Keratinocyte (primary cell): ENCODE measurements around the gene RMDN3. TPM values are rescaled to one million over a fixed set of nuclear protein-coding genes. Genes with fewer than 3 reads are reported as not detected.

Experiments used
- DNase-seq: peaks from one replicate; pipeline ENCODE4 v3.0.0-alpha.2; 2011; ENCODE audit warnings: low read depth, missing footprints, low spot score
- FAIRE-seq: peaks from 2 replicates; lab custom pipeline; 2011; peaks lifted over from hg19 to GRCh38; lab: Jason Lieb, UNC
- H2AFZ ChIP-seq: 2 replicates; pipeline ENCODE4 v1.6.0; 2012; ENCODE audit warnings: low read length, control low read depth, inconsistent platforms; ENCODE audit not compliant: control insufficient read depth
- H3K27ac ChIP-seq: 2 replicates; pipeline ENCODE4 v1.5.1; 2011; ENCODE audit warnings: low read length; ENCODE audit not compliant: control insufficient read depth, insufficient read depth
- H3K27me3 ChIP-seq: 3 replicates; pipeline ENCODE4 v1.6.0; 2011; ENCODE audit warnings: low read length; ENCODE audit not compliant: control insufficient read depth, insufficient read depth; ENCODE audit errors: extremely low read depth
- H3K36me3 ChIP-seq, 2 experiments: 2 replicates in 1 of 2; 3 replicates in 1 of 2; pipeline ENCODE4 v1.5.1; 2011; ENCODE audit warnings: low read length in 2 of 2, mild to moderate bottlenecking in 1 of 2; ENCODE audit not compliant: control insufficient read depth in 2 of 2, insufficient read depth in 2 of 2; ENCODE audit errors: extremely low read depth in 1 of 2
- H3K4me1 ChIP-seq: 3 replicates; pipeline ENCODE4 v1.5.1; 2011; ENCODE audit warnings: low read length; ENCODE audit not compliant: control insufficient read depth, insufficient read depth; ENCODE audit errors: extremely low read depth
- H3K4me2 ChIP-seq: 3 replicates; pipeline ENCODE4 v1.6.0; 2011; ENCODE audit warnings: low read depth, low read length; ENCODE audit not compliant: control insufficient read depth, insufficient read depth; ENCODE audit errors: extremely low read depth
- H3K4me3 ChIP-seq, 3 experiments: fragments of 200-600 bp in 1 of 3; sonication (generic) in 1 of 3; 2 replicates in 2 of 3; 3 replicates in 1 of 3; pipeline ENCODE4 v1.5.1; 2011 to 2016; ENCODE audit warnings: low read length in 3 of 3, mild to moderate bottlenecking in 3 of 3, control low read depth in 2 of 3, inconsistent platforms in 1 of 3, low read depth in 1 of 3, mixed read lengths in 1 of 3, mixed run types in 1 of 3, moderate library complexity in 1 of 3; ENCODE audit not compliant: control insufficient read depth in 2 of 3, insufficient read depth in 2 of 3; ENCODE audit errors: extremely low read depth in 1 of 3
- H3K79me2 ChIP-seq: 2 replicates; pipeline ENCODE4 v1.6.0; 2012; ENCODE audit warnings: low read length; ENCODE audit not compliant: control insufficient read depth, insufficient read depth
- H3K9ac ChIP-seq: 3 replicates; pipeline ENCODE4 v1.6.0; 2011; ENCODE audit warnings: low read length; ENCODE audit not compliant: control insufficient read depth, insufficient read depth; ENCODE audit errors: extremely low read depth
- H3K9me1 ChIP-seq: 3 replicates; pipeline ENCODE4 v1.6.0; 2011; ENCODE audit warnings: low read length; ENCODE audit not compliant: control insufficient read depth, insufficient read depth; ENCODE audit errors: extremely low read depth
- H3K9me3 ChIP-seq: 2 replicates; pipeline ENCODE4 v1.5.1; 2012; ENCODE audit warnings: low read depth, low read length; ENCODE audit not compliant: control insufficient read depth
- H4K20me1 ChIP-seq: 3 replicates; pipeline ENCODE4 v1.6.0; 2011; ENCODE audit warnings: low read length; ENCODE audit not compliant: control insufficient read depth, insufficient read depth; ENCODE audit errors: extremely low read depth
- EZH2 ChIP-seq: IDR thresholded peaks from one replicate; pipeline ENCODE4 v1.6.1; 2012; ENCODE audit warnings: inconsistent platforms, mild to moderate bottlenecking, low read length, moderate library complexity
- dilution Hi-C: fragments of 300-500 bp; cut with MboI; formaldehyde crosslinking; loops from one replicate; pipeline ENCODE4 v1.7.0; 2020; ENCODE audit warnings: low sequenced_read_pairs; ENCODE audit not compliant: extremely low pct_ligation_motif_present
- polyA plus RNA-seq, 5 experiments: library from polyadenylated mRNA; depleted of rRNA in 3 of 5; stranded (reverse) in 3 of 5; stranded (forward) in 1 of 5; unstranded in 1 of 5; fragments of >200 nt; gene quantifications; 1 replicate in 1 of 5; 2 replicates in 3 of 5; 3 replicates in 1 of 5; pipeline versions ENCODE4 v1.2.1 to v1.2.3, GENCODE V29; 2011 to 2012; ENCODE audit warnings: missing spikeins in 2 of 5, low read depth in 1 of 5, low replicate concordance in 1 of 5
- TF ChIP-seq, protein P1 (sequence below), 3 experiments: IDR thresholded peaks in 1 of 3; conservative IDR thresholded peaks in 1 of 3; optimal IDR thresholded peaks in 1 of 3; 2 replicates in 2 of 3; 3 replicates in 1 of 3; pipeline versions ENCODE3 to v1.5.1; 2011; ENCODE audit warnings: low read length in 3 of 3, mild to moderate bottlenecking in 3 of 3, moderate library complexity in 2 of 3, control low read depth in 1 of 3, inconsistent platforms in 1 of 3; ENCODE audit not compliant: insufficient read depth in 2 of 3; ENCODE audit errors: extremely low read depth in 1 of 3

RMDN3 gene
- polyA plus RNA-seq, 1 donor (not counting 4 experiments of a cell fraction or from before 2014, with no cell fraction given): 23.0 TPM

DNA sequence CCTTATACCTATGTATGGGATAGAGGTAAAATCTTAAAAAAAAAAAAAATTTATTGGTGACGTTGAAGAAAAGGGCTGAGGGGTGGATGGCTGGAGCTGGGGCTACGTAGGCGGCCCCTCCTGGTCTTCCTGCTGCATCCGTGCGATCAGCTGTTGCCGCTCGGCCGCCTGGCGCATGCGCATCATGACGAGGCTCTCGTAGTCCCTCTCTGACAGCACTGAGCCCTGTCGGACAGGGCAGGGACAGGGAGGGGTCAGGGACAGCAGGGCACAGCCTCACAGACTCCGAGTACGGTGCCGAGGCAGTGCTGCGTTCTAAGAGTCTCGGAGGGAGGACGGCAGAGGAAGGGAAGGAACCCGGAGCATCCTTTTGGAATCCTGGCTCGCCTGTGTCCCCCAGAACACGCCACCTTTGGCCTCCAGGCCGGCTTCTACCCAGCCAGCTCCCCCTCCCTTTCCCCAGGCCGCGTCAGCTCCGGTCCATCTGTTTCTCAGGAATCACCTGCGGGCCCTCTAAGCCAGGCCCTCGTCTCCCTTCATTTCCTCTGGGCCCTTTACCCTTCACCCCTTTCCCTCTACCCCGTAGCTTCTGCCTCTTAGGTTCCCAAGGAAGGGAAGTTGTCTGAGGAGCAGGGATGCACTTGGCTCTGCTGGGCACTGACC lies 12.9 kb upstream of the RMDN3 start:
- Histone ChIP-seq H3K27me3 (no peaks in the 10 kb centered on the region), H3K9me3 (no peaks in the 10 kb centered on the region), H3K9me1 (peaks cover 2% of the 10 kb centered on the region), H3K4me2 (no peak overlapping the region), H3K36me3 (peaks cover 9 to 12% of the 10 kb centered on the region in 2 experiments), H3K9ac (no peak overlapping the region), H4K20me1 (no peaks in the 10 kb centered on the region), H2AFZ (no peak overlapping the region), H3K4me3 (no peak overlapping the region), H3K4me1 (peaks cover 71% of the 10 kb centered on the region), H3K79me2 (no peaks in the 10 kb centered on the region), H3K27ac (peak overlapping the region; percentile 91)
- FAIRE-seq (no peak), DNase-seq (no peak)
- TF ChIP-seq, protein P1, sequence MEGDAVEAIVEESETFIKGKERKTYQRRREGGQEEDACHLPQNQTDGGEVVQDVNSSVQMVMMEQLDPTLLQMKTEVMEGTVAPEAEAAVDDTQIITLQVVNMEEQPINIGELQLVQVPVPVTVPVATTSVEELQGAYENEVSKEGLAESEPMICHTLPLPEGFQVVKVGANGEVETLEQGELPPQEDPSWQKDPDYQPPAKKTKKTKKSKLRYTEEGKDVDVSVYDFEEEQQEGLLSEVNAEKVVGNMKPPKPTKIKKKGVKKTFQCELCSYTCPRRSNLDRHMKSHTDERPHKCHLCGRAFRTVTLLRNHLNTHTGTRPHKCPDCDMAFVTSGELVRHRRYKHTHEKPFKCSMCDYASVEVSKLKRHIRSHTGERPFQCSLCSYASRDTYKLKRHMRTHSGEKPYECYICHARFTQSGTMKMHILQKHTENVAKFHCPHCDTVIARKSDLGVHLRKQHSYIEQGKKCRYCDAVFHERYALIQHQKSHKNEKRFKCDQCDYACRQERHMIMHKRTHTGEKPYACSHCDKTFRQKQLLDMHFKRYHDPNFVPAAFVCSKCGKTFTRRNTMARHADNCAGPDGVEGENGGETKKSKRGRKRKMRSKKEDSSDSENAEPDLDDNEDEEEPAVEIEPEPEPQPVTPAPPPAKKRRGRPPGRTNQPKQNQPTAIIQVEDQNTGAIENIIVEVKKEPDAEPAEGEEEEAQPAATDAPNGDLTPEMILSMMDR (optimal IDR thresholded peaks at IDR 0.05 in 1 of 3, IDR thresholded peaks at IDR 0.05 in 1 of 3, conservative IDR thresholded peaks at IDR 0.05 in 1 of 3; ENCODE audit: extremely low read depth in 1 of 3, insufficient read depth in 2 of 3, low read length in 3 of 3): no peak
- TF ChIP-seq EZH2: no peak
- dilution Hi-C loops: no loop called here

DNA sequence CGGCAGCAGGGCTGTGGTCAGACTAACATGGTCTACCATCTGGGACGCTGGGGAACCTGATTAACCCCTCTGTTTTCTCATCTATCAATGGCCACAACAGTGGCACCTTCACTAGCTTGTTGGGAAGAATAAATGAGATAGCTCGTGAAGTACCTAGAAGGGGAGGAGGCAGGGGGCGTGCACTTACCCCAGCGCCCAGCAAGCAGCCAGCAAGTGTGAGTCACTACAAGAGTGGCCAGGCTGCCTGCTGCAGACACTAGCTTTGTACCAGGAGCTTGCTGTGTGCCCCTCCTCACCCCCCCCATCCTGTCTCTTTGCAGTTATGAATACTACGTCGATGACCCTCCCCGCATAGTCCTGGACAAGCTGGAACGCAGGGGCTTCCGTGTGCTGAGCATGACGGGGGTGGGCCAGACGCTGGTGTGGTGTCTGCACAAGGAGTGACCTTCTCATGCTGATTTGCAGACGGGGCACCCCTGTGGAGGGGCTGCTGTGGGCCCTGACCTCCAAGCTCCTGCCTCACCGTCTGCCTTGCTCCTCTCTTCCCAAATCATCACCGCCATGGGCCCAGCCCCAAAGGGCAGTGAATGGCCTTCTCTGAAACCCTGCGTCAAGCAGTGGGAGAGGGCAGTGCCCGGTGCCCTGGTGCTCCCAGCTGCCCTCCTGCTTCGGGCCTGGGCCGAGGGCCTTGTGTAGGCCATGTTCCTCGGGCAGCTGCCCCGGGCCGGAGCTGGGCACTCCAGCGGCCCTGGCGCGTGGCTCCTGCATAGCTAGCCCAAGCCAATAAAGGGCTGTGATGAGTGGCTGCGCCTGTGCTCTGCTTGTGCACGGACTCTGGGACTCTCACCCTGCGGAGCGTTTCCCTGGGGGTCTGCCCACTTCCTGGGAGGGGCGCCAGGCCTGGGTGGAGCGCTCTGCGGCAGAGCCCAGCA lies 12.1 kb upstream of the RMDN3 start:
- Histone ChIP-seq H4K20me1 (no peaks in the 10 kb centered on the region), H3K4me2 (peak overlapping the region; percentile 52), H3K9me1 (peaks cover 2% of the 10 kb centered on the region), H3K4me3 (peak overlapping the region in 1 of 3 experiments; percentile 21), H3K9ac (no peak overlapping the region), H3K4me1 (peaks cover 74% of the 10 kb centered on the region), H3K36me3 (peaks cover 8 to 9% of the 10 kb centered on the region in 2 experiments), H2AFZ (no peak overlapping the region), H3K9me3 (no peaks in the 10 kb centered on the region), H3K79me2 (no peaks in the 10 kb centered on the region), H3K27me3 (no peaks in the 10 kb centered on the region), H3K27ac (no peak overlapping the region)
- dilution Hi-C loops: no loop called here
- no peak for DNase-seq
- TF ChIP-seq EZH2: no peak
- TF ChIP-seq, protein P1 (optimal IDR thresholded peaks at IDR 0.05 in 1 of 3, IDR thresholded peaks at IDR 0.05 in 1 of 3, conservative IDR thresholded peaks at IDR 0.05 in 1 of 3; ENCODE audit: extremely low read depth in 1 of 3, insufficient read depth in 2 of 3, low read length in 3 of 3): no peak
- peak; percentile 62 for FAIRE-seq
